Gastrocnemius medialis (tissue), 4 donors: Measurements from ENCODE around the gene CCL2. TPM values are rescaled to one million over a fixed set of nuclear protein-coding genes. Genes with fewer than 3 reads are reported as not detected.

ENCODE experiments used
- ATAC-seq, 2 donors: fragments of 150-250 bp; one replicate each; pipeline ENCODE4 v1.9.1; 2016
- DNase-seq, 2 donors: peaks; one replicate each; pipeline ENCODE4 v3.0.0-alpha.2; 2019
- H3K27ac ChIP-seq, 4 donors: fragments of 200-600 bp; sonication (generic); 1 replicate in 1 of 4; 2 replicates in 3 of 4; pipeline ENCODE4 v1.5.1; 2016 to 2018; ENCODE audit warnings: mild to moderate bottlenecking in 2 of 4, moderate library complexity in 1 of 4
- H3K27me3 ChIP-seq, 3 donors: fragments of 200-600 bp; sonication (generic) in 2 of 3; 1 replicate in 1 of 3; 2 replicates in 2 of 3; pipeline versions ENCODE4 v1.5.1 to v1.6.0; 2016 to 2019; ENCODE audit warnings: mild to moderate bottlenecking in 1 of 3, moderate library complexity in 1 of 3
- H3K36me3 ChIP-seq, 2 donors: fragments of 200-600 bp; sonication (generic) in 1 of 2; one replicate each; pipeline ENCODE4 v1.5.1; 2017 to 2018
- H3K4me1 ChIP-seq, 2 donors: fragments of 200-600 bp; sonication (generic) in 1 of 2; one replicate each; pipeline ENCODE4 v1.5.1; 2016 to 2017; ENCODE audit warnings: mild to moderate bottlenecking in 2 of 2
- H3K4me3 ChIP-seq, 4 donors: fragments of 200-600 bp; sonication (generic) in 3 of 4; 1 replicate in 1 of 4; 2 replicates in 3 of 4; pipeline ENCODE4 v1.5.1; 2016 to 2019; ENCODE audit warnings: mild to moderate bottlenecking in 2 of 4
- H3K9me3 ChIP-seq, 3 donors: fragments of 200-600 bp; sonication (generic) in 2 of 3; 1 replicate in 1 of 3; 2 replicates in 2 of 3; pipeline ENCODE4 v1.5.1; 2016 to 2019
- POLR2A ChIP-seq, 2 donors: fragments of 450-650 bp; IDR thresholded peaks; one replicate each; pipeline ENCODE4 v1.6.1; 2017; ENCODE audit warnings: antibody characterized with exemption in 2 of 2, mild to moderate bottlenecking in 2 of 2, moderate library complexity in 2 of 2
- in situ Hi-C, 4 donors: fragments of 200-750 bp; cut with MboI; loops; one replicate each; pipeline versions ENCODE4 v1.15.0 to v1.8.0; 2017; ENCODE audit warnings: low sequenced_read_pairs in 4 of 4
- intact Hi-C: fragments of 100-400 bp; cut with DNase I; formaldehyde crosslinking; loops from one replicate; pipeline ENCODE4 v1.15.1; 2023; ENCODE audit warnings: low total_unique reads
- total RNA-seq, 4 donors: library from RNA; depleted of rRNA; stranded (reverse); fragments of >200 nt; gene quantifications; one replicate each; pipeline versions ENCODE4 v1.1.0 to v1.2.3, GENCODE V29; 2016
- TF ChIP-seq, protein P1 (sequence below), 5 experiments: fragments of 450-650 bp in 3 of 5; fragments of 200-600 bp in 2 of 5; sonication (generic) in 2 of 5; IDR thresholded peaks in 4 of 5; conservative IDR thresholded peaks in 1 of 5; 1 replicate in 4 of 5; 2 replicates in 1 of 5; pipeline ENCODE4 v1.5.1; 2016 to 2019; ENCODE audit warnings: antibody characterized with exemption in 5 of 5, mild to moderate bottlenecking in 3 of 5, moderate library complexity in 3 of 5

CCL2 gene
- total RNA-seq, 4 donors from 2014 or later, result 1.1 to 5.8 (median 4.1) TPM

DNA sequence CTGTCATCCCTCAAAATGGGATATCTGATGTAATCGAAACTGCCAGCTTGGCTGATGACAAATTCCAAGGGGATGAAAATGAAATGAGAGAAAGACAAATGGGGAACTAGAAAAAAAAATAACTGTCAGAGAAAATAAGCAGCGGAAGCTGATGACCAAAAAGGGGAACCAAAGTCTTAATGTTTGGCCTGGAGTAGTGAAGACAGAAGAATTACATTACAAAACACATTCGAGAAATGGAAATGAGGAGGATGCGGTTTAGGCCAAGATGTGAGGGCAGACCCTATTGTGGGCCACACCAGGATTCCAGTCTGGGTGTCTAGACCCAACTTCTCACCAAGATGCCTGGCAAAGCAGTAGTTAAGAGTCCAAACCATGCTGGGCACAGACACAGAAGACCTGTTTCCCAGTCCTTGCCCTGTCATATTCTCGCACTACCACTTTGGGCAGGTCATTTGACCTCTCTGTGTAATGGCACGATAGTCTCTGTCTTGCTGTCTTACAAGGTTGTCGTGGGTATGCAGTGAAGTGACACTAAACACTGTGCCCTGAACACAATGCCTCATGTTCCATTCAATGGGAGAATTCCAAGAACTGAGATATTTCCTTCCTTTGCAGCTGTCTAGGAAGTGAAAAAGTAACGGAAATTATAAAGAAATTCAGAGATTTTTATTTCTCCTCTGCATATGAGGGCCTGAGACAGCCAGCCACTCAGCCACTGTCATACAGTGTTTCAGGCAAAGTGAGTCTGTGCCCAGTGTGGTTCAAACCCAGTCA lies 12.3 kb upstream of the CCL2 start:
- in situ Hi-C loops, result no loop called here
- intact Hi-C loops, result no loop called here
- Histone ChIP-seq H3K4me1 (peaks cover 25 to 47% of the 10 kb centered on the region in 2 donors), H3K9me3 (no peaks in the 10 kb centered on the region), H3K27ac (peak overlapping the region in 1 of 4 donors; percentile 47), H3K27me3 (no peaks in the 10 kb centered on the region), H3K4me3 (no peak overlapping the region), H3K36me3 (no peaks in the 10 kb centered on the region)
- ATAC-seq (no peak), DNase-seq (no peak)
- TF ChIP-seq, protein P1, sequence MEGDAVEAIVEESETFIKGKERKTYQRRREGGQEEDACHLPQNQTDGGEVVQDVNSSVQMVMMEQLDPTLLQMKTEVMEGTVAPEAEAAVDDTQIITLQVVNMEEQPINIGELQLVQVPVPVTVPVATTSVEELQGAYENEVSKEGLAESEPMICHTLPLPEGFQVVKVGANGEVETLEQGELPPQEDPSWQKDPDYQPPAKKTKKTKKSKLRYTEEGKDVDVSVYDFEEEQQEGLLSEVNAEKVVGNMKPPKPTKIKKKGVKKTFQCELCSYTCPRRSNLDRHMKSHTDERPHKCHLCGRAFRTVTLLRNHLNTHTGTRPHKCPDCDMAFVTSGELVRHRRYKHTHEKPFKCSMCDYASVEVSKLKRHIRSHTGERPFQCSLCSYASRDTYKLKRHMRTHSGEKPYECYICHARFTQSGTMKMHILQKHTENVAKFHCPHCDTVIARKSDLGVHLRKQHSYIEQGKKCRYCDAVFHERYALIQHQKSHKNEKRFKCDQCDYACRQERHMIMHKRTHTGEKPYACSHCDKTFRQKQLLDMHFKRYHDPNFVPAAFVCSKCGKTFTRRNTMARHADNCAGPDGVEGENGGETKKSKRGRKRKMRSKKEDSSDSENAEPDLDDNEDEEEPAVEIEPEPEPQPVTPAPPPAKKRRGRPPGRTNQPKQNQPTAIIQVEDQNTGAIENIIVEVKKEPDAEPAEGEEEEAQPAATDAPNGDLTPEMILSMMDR (IDR thresholded peaks at IDR 0.05 in 4 of 5, conservative IDR thresholded peaks at IDR 0.05 in 1 of 5), result no peak
- no peak for TF ChIP-seq POLR2A (IDR thresholded peaks at IDR 0.05)

DNA sequence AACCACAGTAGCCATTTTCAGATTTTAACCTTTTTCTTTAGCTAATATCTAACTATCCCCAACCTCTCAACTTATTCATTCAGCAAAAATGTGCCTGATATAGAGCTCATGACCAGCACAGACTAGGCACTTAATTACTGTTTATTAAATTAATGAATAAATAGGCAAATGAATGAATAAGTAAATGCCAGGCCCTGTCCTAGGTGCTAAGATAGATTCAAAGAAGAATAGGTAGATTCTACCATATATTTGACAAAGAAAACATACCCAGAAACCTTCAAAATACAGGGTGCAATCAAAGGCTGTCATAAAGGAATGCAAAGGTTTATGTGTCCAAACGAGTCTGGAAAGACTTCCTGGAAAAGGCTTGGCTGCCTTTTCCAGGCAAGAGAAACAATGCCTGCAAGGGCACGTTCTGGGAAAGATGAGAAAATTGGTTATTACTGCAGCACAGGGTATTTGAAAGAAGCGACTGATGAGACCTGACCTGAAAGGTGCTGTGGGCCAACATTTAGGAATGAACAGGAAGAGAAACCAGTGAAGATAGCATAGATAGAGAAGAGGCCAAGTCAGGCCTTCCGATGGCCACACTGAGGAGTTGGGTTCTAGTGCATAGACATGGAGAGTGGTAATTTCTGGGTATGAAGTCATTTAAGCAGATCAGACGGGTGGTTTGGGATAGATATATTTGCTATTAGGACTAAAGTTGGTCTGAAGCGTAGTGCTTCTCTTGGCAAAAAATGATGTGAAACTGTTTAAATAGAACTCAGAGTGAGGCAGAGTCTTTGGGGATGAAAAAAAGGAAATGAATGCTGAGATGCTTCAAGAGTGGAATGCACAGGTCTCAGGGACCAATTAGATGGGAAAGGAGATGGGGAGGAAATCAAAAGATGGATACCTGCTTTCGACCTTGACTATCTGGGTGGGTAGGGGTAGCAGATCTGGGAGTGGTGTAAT lies 11.4 kb upstream of the CCL2 start:
- in situ Hi-C loops (no loop called here), intact Hi-C loops (no loop called here)
- no peak for TF ChIP-seq POLR2A (IDR thresholded peaks at IDR 0.05)
- TF ChIP-seq, protein P1 (IDR thresholded peaks at IDR 0.05 in 4 of 5, conservative IDR thresholded peaks at IDR 0.05 in 1 of 5), result no peak
- no peak overlapping the region for H3K27ac ChIP-seq
- peaks cover 25 to 44% of the 10 kb centered on the region in 2 donors for H3K4me1 ChIP-seq
- no peak overlapping the region for H3K4me3 ChIP-seq
- no peaks in the 10 kb centered on the region for H3K9me3 ChIP-seq
- no peak for DNase-seq
- H3K36me3 ChIP-seq, result no peaks in the 10 kb centered on the region
- H3K27me3 ChIP-seq, result no peaks in the 10 kb centered on the region
- ATAC-seq, result no peak

DNA sequence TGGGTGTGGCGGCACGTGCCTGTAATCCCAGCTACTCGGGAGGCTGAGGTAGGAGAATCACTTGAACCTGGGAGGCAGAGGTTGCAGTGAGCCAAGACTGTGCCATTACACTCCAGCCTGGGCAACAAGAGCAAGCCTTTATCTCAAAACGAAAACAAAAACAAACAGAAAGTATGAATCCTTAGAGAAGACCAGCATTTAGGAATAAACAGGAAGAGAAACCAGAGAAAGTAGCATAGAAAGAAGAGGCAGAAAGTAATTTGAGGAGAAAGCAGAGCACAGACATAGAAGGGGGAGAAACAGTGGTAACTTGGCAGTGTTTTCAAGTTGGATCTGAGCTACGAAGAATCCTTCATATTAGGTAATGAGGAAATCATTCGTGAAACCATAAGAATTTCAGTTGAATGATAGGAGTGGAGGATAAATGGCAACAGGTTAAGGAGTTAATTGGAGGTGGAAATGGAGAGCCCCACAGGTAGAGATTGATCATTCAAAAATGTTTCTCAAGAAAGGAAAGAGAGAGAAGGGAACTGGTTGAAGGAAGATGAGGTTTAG lies 9.7 kb upstream of the CCL2 start:
- Histone ChIP-seq H3K27ac (no peak overlapping the region), H3K36me3 (no peaks in the 10 kb centered on the region), H3K4me3 (no peak overlapping the region), H3K9me3 (no peaks in the 10 kb centered on the region), H3K4me1 (peaks cover 21 to 53% of the 10 kb centered on the region in 2 donors), H3K27me3 (no peaks in the 10 kb centered on the region)
- intact Hi-C loops (no loop called here), in situ Hi-C loops (no loop called here)
- no peak for ATAC-seq
- TF ChIP-seq, protein P1 (IDR thresholded peaks at IDR 0.05 in 4 of 5, conservative IDR thresholded peaks at IDR 0.05 in 1 of 5), result no peak
- no peak for TF ChIP-seq POLR2A (IDR thresholded peaks at IDR 0.05)
- DNase-seq, result no peak

DNA sequence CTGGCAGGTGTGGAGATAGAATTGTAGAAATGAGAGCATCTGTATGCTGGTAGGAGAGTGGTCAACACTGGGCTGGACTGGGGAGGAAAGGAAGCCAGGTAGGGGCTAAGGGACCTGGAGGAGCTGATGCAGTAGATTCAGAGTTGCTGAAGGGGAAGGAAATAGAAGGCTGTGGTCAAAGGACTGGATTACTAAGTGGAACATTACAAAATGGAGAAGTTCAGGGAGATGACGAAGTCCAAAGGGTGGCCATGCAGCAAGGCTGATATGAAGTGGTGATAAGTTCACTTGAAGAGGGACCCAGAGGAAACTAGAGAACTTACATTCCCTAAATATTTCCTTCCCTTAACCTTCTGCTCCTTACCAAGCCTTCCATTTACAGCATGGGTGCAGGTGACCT lies 8.6 kb upstream of the CCL2 start:
- ATAC-seq, result no peak
- no peak for TF ChIP-seq POLR2A (IDR thresholded peaks at IDR 0.05)
- TF ChIP-seq, protein P1 (IDR thresholded peaks at IDR 0.05 in 4 of 5, conservative IDR thresholded peaks at IDR 0.05 in 1 of 5), result no peak
- Histone ChIP-seq H3K4me3 (no peak overlapping the region), H3K27ac (no peak overlapping the region), H3K9me3 (no peaks in the 10 kb centered on the region), H3K4me1 (peaks cover 14 to 54% of the 10 kb centered on the region in 2 donors), H3K27me3 (no peaks in the 10 kb centered on the region), H3K36me3 (no peaks in the 10 kb centered on the region)
- no peak for DNase-seq
- intact Hi-C loops, result no loop called here
- in situ Hi-C loops, result no loop called here
